HepG2 (cell line): Measurements from ENCODE around the gene RABGAP1L.

Experiments used
- CTCF ChIP-seq: sonication (generic); formaldehyde crosslinking; IDR thresholded peaks from 2 replicates; pipeline ENCODE4 v1.5.0; 2020; ENCODE audit warnings: mild to moderate bottlenecking, missing genetic modification reagents, moderate library complexity
- PCBP1 ChIP-seq: fragments of 200-400 bp; formaldehyde crosslinking; IDR thresholded peaks from 2 replicates; pipeline ENCODE4 v1.6.1; 2017; ENCODE audit warnings: mild to moderate bottlenecking, low read depth, low read length, borderline replicate concordance
- POLR2AphosphoS5 ChIP-seq: IDR thresholded peaks from 2 replicates; pipeline ENCODE4 v1.6.1; 2012; ENCODE audit warnings: low read depth, low read length

GRCh38 chr1:174911606-174912005, 752.3 kb downstream of the RABGAP1L start:
- TF ChIP-seq CTCF (CRISPR knock-in tag) (no peak), PCBP1 (no peak), POLR2AphosphoS5 (no peak)
